HCT116 (cell line): ENCODE measurements around the gene NDUFS1. TPM values are rescaled to one million over a fixed set of nuclear protein-coding genes. Genes with fewer than 3 reads are reported as not detected.
A peak's percentile ranks its signal among the peaks of the same experiment; 100 is the strongest.
"Not testable (repeated sequence)": the region's sequence is repeated elsewhere in the genome, so short reads cannot be mapped to it uniquely, and the experiment has no call there.

Source experiments
- ATAC-seq: fragments of 200-7000 bp; cut with Tn5 transposase; 2 replicates; pipeline ENCODE4 v1.9.1; 2020; ENCODE audit warnings: mild to moderate bottlenecking, moderate library complexity
- BruUV-seq: library from RNA; stranded (reverse); fragments of 400-500 nt; replicated peaks from 2 replicates; lab custom pipeline; 2021; lab: Mats Ljungman, UMichigan
- CTCF ChIA-PET: fragments of 300-600 bp; sonication (Branson Sonifier 250); formaldehyde crosslinking; loops from one replicate; lab custom pipeline; 2021; ENCODE audit warnings: antibody characterized with exemption; lab: Charles Lee
- POLR2A ChIA-PET: fragments of 300-600, 350-600 bp; sonication (Branson Sonifier 250); formaldehyde crosslinking; loops from one replicate; lab custom pipeline; 2021; ENCODE audit warnings: antibody characterized with exemption; lab: Charles Lee
- RAD21 ChIA-PET, 2 experiments: fragments of 300-600 bp; sonication (Branson Sonifier 250); formaldehyde crosslinking; loops; one replicate each; lab custom pipeline; 2023; ENCODE audit warnings: low total read pairs in 2 of 2; ENCODE audit not compliant: uncharacterized antibody in 2 of 2, unreplicated experiment in 2 of 2, low non-redundant PET in 1 of 2; lab: Charles Lee
- DNase-seq: peaks from one replicate; pipeline ENCODE4 v3.0.0-alpha.2; 2010; ENCODE audit warnings: low read depth, low spot score
- H2AFZ ChIP-seq: fragments of 200-600 bp; shearing (Covaris generic), sonication (generic); 2 replicates; pipeline ENCODE4 v1.6.1; 2017; ENCODE audit warnings: low read depth, mixed run types, mixed read lengths, antibody characterized with exemption, low read length; ENCODE audit not compliant: poor library complexity, severe bottlenecking
- H3K27ac ChIP-seq: 2 replicates; pipeline ENCODE4 v1.5.1; 2012; ENCODE audit warnings: low read depth, low read length
- H3K27me3 ChIP-seq: fragments of 200-600 bp; sonication (generic); 2 replicates; pipeline ENCODE4 v1.6.1; 2016; ENCODE audit warnings: mixed run types, low read length, mixed read lengths; ENCODE audit not compliant: insufficient read depth
- H3K36me3 ChIP-seq, 2 experiments: fragments of 200-500 bp in 1 of 2; fragments of 200-600 bp in 1 of 2; sonication (Bioruptor generic) in 1 of 2; sonication (generic) in 1 of 2; 2 replicates each; pipeline versions ENCODE4 v1.5.1 to v1.6.1; 2014 to 2016; ENCODE audit warnings: low read length in 2 of 2, inconsistent platforms in 1 of 2, mixed read lengths in 1 of 2, mixed run types in 1 of 2; ENCODE audit not compliant: insufficient read depth in 2 of 2, control insufficient read depth in 1 of 2
- H3K4me1 ChIP-seq, 2 experiments: fragments of 200-600 bp in 1 of 2; sonication (generic) in 1 of 2; 2 replicates each; pipeline versions ENCODE4 v1.5.1 to v1.6.1; 2012 to 2017; ENCODE audit warnings: low read length in 2 of 2, inconsistent platforms in 1 of 2, mild to moderate bottlenecking in 1 of 2, mixed read lengths in 1 of 2, mixed run types in 1 of 2, moderate library complexity in 1 of 2; ENCODE audit not compliant: insufficient read depth in 2 of 2, control insufficient read depth in 1 of 2
- H3K4me2 ChIP-seq: fragments of 200-600 bp; sonication (generic); 2 replicates; pipeline ENCODE4 v1.6.1; 2017; ENCODE audit warnings: mixed run types, low read length, mixed read lengths
- H3K4me3 ChIP-seq, 2 experiments: fragments of 200-600 bp in 1 of 2; sonication (generic) in 1 of 2; replicated peaks in 1 of 2; 2 replicates each; pipeline ENCODE4 v1.5.1; 2011 to 2016; ENCODE audit warnings: low read length in 2 of 2, control low read depth in 1 of 2, low read depth in 1 of 2, mild to moderate bottlenecking in 1 of 2, mixed read lengths in 1 of 2, mixed run types in 1 of 2
- H3K79me2 ChIP-seq: fragments of 200-600 bp; sonication (generic); 2 replicates; pipeline ENCODE4 v1.6.1; 2017; ENCODE audit warnings: mild to moderate bottlenecking, mixed run types, low read length, moderate library complexity, mixed read lengths; ENCODE audit not compliant: insufficient read depth
- H3K9ac ChIP-seq: fragments of 200-600 bp; sonication (generic); 2 replicates; pipeline ENCODE4 v1.6.1; 2016; ENCODE audit warnings: low read length, mixed read lengths
- H3K9me2 ChIP-seq: fragments of 200-600 bp; sonication (generic), shearing (Covaris generic); 2 replicates; pipeline ENCODE4 v1.6.1; 2017; ENCODE audit warnings: mixed run types, mild to moderate bottlenecking, moderate library complexity; ENCODE audit not compliant: insufficient read depth
- H3K9me3 ChIP-seq, 2 experiments: fragments of 200-500 bp in 1 of 2; fragments of 200-600 bp in 1 of 2; sonication (Bioruptor generic) in 1 of 2; sonication (generic) in 1 of 2; 2 replicates each; pipeline ENCODE4 v1.6.1; 2014 to 2017; ENCODE audit warnings: low read length in 2 of 2, mixed read lengths in 2 of 2, inconsistent platforms in 1 of 2, low read depth in 1 of 2, mild to moderate bottlenecking in 1 of 2, mixed run types in 1 of 2, moderate library complexity in 1 of 2; ENCODE audit not compliant: control insufficient read depth in 1 of 2, insufficient read depth in 1 of 2
- H4K20me1 ChIP-seq: fragments of 200-600 bp; sonication (generic), shearing (Covaris generic); 2 replicates; pipeline ENCODE4 v1.6.1; 2017; ENCODE audit warnings: mixed run types, mild to moderate bottlenecking, moderate library complexity; ENCODE audit not compliant: insufficient read depth
- ELF1 ChIP-seq: IDR thresholded peaks from 2 replicates; pipeline ENCODE4 v1.6.1; 2012; ENCODE audit warnings: low read depth, borderline replicate concordance
- ZFX ChIP-seq: fragments of 450-650 bp; IDR thresholded peaks from 2 replicates; pipeline ENCODE4 v1.6.1; 2017
- intact Hi-C: fragments of 100-400 bp; cut with micrococcal nuclease; formaldehyde crosslinking; loops from 2 replicates; pipeline ENCODE4 v1.10.0; 2022
- total RNA-seq: library from RNA; stranded (reverse); gene quantifications from one replicate; pipeline ENCODE4 v1.2.1, GENCODE V29; 2021; ENCODE audit not compliant: unreplicated experiment

NDUFS1 gene
- total RNA-seq, 1 experiment from 2014 or later: 86.6 TPM

DNA sequence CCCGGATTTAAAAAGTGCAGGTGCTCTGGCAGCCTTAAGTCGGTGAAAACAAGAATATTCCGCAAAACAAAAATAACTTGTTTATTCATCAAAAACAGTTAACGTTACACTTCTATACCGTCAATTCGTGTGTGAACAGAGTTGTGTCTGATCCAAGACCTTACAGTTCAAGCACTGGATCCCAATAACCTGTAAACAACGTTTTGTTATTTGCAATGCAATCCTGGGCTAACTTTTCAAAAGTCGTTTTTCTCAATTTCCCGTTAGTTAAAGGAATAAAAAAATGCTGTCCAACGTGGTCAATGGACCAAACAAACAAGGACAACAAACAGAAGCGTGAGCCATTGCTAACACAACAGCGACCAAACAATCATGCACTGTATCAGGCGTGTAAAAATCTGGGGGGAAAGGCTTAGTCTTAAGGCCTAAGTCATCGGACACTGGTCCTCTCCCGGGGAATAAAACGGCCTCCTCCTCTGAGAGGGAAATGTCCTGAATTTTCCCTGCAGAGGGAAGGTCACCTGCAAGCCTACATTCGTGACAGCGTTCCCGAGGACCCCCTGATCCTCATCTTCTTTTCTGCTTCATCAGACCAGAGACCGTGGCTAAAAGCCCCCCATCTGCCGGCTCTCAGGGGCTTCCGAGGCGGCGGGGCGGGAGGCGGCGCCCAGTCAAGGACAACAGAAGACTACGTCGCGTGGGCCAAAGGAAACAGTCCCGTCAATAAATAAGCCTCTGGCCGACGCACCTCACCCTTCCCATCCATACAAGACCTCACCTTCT is 490 bp downstream of the NDUFS1 start:
- Histone ChIP-seq H4K20me1 (peaks cover 10% of the 10 kb centered on the region; the same call in 1 of the 2 replicates), H3K27ac (peak overlapping the region; percentile 62), H3K4me3 (peak overlapping the region; percentile 85 to 97), H3K9ac (peak overlapping the region; percentile 81), H3K36me3 (peaks cover 17 to 29% of the 10 kb centered on the region in 2 experiments), H3K9me3 (no peaks in the 10 kb centered on the region), H3K4me2 (peak overlapping the region; percentile 90), H2AFZ (no peak overlapping the region), H3K79me2 (peaks cover 91% of the 10 kb centered on the region), H3K4me1 (peaks cover 10 to 21% of the 10 kb centered on the region in 2 experiments; a peak in 3 of 4 replicates), H3K9me2 (no peaks in the 10 kb centered on the region), H3K27me3 (no peaks in the 10 kb centered on the region)
- intact Hi-C loops: loop anchor here (2.0 to 10.0 kb wide), 2 partner anchors 72 to 154 kb away; partner anchors contain the start of gene INO80D
- CTCF ChIA-PET: no interaction called here
- DNase-seq (no peak), ATAC-seq (peak; percentile 21)
- BruUV-seq: TSS peak; percentile 74
- POLR2A ChIA-PET: interaction anchor here (1.1 kb wide), 1 partner anchor 63 kb away, joined by 3 read pairs; no protein-coding TSS in a partner anchor
- RAD21 ChIA-PET: no interaction called here
- TF ChIP-seq ELF1 (no peak), ZFX (peak; percentile 35; the same call in 1 of the 2 replicates)

DNA sequence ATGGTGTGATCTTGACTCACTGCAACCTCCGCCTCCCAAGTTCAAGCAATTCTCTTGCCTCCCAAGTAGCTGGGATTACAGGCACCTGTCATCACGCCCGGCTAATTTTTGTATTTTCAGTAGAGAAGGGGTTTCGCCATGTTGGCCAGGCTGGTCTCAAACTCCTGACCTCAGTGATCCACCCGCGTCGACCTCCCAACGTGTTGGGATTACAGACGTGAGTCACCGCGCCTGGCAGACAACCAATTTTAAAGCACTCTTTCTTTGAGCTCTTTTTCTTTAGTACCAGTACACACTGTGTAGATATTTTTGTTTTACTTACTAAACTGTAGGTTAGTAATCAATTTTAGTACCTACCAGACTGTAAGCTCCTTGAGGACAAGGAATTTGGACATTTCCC is 2.2 kb downstream of the NDUFS1 start:
- ATAC-seq, H3K27me3 ChIP-seq, H2AFZ ChIP-seq, RAD21 ChIA-PET, BruUV-seq, H3K9ac ChIP-seq, CTCF ChIA-PET, H4K20me1 ChIP-seq, H3K27ac ChIP-seq, POLR2A ChIA-PET, H3K4me3 ChIP-seq, DNase-seq, H3K9me3 ChIP-seq, H3K9me2 ChIP-seq: not testable (repeated sequence)
- peaks cover 8 to 14% of the 10 kb centered on the region in 2 experiments for H3K36me3 ChIP-seq
- intact Hi-C loops: loop anchor here (10.0 kb wide), 1 partner anchor 152 kb away; no protein-coding TSS in a partner anchor
- H3K4me1 ChIP-seq: peaks cover 10 to 19% of the 10 kb centered on the region in 2 experiments; a peak in 3 of 4 replicates
- peaks cover 92% of the 10 kb centered on the region for H3K79me2 ChIP-seq
- H3K4me2 ChIP-seq: peak overlapping the region; percentile 90
